HG03159 (cell line): ENCODE measurements around the gene MAN1C1.
"Not testable (repeated sequence)": the region's sequence is repeated elsewhere in the genome, so short reads cannot be mapped to it uniquely, and the experiment has no call there.

Source experiments
- ATAC-seq: cut with Tn5 transposase; IDR thresholded peaks from one replicate; pipeline ENCODE4 v1.9.1; 2021; ENCODE audit warnings: mild to moderate bottlenecking, moderate library complexity; ENCODE audit not compliant: unreplicated experiment

Gene MAN1C1

DNA sequence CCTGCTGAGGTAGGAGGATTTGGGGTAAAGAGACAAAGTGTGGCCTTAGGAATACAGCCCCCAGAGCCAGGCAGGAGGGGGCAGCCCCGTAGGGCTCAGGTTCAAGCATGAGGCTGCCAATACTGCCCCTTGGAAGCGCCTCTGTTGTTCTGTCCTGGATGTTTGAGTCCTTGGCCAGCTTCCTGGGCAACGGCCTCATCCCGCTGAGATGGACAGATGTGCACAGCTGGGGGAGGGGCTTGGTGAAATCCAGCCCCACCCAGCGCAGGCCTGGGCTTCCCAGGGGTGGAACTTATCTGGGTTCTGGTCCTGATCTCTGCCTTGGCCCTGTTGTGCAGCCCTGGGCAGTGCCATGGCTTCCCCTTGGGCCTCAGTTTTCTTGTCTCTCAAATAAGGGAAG, 34.8 kb upstream of the MAN1C1 start:
- ATAC-seq = no peak

DNA sequence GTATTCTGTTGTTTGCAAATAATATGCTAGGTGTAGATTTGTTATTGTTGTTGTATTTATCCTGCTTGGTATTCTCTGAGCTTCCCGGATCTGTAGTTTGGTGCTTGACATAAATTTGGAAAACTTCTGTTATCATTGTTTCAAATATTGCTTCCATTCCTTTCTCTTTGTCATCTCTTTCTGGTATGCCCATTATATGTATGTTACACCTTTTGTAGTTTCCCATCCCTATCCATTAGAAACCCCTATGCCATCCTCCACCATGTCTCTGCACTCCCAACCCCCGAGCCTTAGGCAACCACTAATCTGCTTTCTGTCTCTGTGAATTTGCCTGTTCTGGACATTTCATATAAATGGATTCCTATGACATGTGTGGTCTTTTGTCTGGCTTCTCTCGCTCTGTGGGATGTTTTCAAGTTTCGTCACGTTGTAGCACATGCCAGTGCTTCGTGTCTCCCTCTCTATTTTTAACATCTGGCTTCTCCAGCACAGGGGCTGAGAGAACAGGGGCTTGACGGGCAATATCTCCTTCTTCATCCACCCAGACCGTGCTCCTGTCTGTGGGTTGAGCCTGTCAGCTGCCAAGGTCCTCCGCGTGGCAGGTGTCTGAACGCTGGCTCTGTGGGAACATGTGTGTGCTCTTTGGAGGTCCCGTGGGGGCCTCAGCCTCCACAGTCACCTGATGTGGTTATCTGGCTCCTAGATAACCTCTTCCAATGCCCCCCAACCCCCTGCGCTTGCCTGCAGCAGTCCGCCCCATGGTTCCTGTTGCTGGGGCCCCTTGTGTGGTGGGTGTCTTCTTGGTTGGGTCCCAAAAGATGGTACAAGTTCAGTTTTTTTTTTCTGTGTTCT, 32.8 kb upstream of the MAN1C1 start:
- ATAC-seq = no peak

DNA sequence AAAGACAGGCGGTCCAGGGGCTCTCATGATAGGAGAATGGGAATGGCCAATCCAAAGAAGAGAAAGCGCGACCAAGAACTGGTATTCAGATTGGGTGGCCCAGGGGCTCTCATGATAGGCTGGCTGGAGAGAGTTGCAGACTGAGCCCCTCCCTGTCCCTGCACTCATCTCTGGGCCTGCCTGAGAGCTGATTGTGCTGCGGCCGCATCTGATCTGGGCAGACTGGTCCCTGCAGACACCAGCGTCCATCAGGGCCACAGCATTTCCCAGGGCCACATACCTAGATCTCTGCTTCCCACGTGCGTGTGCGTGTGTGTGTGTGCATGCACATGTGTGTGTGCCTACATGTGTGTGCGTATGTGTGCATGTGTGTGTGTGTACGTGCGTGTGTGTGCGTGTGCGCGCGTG, 30.4 kb upstream of the MAN1C1 start:
- no peak for ATAC-seq

DNA sequence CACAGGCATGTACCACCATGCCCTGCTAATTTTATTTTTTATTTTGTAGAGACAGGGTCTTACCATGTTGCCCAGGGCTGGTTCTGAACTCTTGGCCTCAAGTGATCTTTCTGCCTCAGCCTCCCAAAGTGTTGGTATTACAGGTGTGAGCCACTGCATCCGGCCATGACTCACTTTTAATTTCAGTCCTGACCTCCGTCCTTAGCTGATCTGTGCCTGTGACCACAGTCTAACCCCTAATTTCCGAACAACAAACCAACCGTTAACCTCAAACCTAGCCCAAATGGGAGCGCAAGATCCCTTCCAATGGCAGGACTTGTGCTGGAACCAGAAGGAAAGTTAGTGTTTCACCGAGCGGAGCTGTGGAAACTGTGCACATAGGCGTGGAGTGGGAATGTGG, 29.3 kb upstream of the MAN1C1 start:
- ATAC-seq = no peak

DNA sequence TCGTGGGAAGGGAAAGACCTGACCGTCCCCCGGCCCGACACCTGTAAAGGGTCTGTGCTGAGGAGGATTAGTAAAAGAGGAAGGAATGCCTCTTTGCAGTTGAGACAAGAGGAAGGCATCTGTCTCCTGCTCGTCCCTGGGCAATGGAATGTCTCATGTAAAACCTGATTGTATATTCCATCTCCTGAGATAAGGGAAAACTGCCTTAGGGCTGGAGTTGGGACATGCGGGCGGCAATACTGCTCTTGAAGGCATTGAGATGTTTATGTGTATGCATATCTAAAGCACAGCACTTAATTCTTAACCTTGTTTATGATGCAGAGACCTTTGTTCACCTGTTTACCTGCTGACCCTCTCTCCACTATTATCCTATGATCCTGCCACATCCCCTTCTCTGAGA, 28.4 kb upstream of the MAN1C1 start:
- ATAC-seq = not testable (repeated sequence)

DNA sequence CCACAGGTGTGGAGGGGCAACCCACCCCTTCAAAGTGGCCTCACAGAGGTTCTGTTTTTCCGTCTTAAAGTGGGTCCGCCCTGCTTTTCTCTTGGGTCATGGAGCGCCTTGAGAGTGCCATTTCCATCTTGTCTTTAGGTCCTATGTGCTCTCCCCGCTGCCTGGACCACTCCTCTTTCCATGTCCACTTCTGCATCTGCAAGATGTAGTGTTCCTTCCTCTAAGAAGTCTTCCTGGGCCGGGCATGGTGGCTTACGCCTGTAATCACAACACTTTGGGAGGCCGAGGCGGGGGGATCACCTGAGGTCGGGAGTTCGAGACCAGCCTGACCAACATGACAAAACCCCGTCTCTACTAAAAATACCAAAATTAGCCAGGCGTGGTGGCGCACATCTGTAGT, 27.8 kb upstream of the MAN1C1 start:
- not testable (repeated sequence) for ATAC-seq

DNA sequence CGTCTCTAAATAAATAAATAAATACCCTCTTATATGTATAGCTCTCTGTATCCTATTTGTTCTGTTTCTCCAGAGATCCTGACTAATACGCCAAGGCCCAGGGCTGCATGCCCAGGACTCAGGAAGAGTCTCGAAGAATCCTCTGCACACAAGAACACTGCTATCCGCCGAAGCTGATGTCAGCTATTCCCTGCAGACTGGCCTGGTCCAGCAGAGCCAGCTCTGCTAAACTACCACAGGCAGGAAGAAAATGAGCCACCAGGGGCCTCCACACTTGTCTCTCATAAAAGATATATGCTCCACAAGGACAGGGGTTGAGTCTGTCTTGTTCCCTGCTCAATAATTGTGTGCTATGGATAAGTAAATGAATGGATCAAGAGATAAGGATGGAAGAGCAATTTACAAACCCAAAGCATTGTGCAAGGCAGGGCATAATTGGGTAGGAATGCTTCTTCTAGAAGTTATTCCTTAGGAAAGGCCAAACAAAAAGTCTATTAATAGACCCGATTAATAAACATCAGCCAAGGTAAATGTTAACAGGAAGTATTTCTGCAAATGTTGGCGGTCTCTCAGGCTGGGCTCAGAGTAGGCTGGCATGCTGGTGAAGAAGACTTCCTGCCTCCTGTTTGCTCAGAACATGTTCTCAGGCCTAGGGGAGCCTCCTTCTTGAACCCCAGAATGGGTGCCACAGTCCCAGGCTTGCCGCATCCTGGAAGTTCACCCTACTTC, 26.3 kb upstream of the MAN1C1 start:
- no peak for ATAC-seq

DNA sequence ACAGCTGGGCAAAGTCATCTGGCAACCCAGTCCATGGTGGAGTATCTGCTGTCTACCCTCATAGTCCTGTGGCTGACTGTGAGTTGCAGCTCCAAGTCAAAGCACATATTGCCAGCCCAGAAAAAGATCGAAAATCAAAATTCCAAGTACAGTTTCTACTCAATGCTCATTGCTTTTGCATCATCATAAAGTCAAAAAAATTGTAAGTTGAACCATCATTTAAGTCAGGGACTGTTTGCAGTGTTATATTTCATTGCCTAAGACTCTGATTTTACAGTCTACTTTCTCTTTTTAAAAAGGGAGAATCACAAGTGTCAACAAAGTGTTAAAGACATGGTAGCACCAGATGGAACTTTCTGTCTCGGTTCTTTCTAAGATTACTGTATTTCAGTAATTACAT, 22.7 kb upstream of the MAN1C1 start:
- no peak for ATAC-seq

DNA sequence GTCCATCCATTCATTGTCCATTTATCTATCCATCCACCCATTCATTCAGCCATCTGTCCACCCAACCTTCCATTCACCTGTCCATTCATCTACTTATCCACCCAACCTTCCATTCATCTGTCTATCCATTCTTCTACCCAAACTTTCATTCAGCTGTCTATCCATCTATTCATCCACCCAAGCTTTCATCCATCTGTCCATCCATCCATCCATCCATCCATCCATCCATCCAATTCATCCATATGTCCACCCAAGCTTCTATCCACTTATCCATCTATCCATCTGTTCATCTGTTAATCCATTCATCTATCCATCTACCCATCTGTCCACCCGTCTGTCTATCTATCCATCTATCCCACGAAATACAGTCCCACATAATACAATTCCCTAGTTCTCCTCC, 21.6 kb upstream of the MAN1C1 start:
- no peak for ATAC-seq

DNA sequence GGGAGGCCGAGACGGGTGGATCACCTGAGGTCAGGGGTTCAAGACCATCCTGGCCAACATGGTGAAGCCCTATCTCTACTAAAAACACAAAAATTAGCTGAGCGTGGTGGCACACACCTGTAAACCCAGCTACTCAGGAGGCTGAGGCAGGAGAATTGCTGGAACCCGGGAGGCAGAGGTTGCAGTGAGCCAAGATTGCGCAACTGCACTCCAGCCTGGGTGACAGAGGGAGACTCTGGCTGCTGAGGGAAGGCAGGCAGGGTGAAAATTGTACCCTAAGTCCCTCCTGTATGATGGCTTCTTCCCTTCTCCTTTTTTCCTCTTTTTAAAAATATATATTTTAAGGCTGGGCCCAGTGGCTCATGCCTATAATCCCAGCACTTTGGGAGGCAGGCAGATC, 19.9 kb upstream of the MAN1C1 start:
- ATAC-seq = not testable (repeated sequence)

DNA sequence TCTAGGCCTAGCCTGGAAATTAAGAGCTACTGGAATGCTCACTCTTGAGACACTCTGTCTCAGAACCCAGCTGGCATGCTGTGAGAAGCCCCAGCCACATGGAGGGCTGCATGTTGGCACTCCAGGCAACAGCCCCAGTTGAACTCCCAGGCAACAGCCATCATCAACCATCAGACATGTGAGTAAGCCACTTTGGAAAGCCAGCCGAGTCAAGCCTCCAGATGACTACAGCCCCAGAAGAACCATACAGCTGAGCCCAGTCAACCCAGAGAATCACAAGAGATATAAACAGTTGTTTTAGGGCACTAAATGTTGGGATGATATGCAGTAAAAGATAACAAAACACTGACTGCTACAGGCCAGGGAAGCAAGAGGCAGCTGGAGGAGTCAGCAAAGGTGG, 17.7 kb upstream of the MAN1C1 start:
- ATAC-seq = no peak

DNA sequence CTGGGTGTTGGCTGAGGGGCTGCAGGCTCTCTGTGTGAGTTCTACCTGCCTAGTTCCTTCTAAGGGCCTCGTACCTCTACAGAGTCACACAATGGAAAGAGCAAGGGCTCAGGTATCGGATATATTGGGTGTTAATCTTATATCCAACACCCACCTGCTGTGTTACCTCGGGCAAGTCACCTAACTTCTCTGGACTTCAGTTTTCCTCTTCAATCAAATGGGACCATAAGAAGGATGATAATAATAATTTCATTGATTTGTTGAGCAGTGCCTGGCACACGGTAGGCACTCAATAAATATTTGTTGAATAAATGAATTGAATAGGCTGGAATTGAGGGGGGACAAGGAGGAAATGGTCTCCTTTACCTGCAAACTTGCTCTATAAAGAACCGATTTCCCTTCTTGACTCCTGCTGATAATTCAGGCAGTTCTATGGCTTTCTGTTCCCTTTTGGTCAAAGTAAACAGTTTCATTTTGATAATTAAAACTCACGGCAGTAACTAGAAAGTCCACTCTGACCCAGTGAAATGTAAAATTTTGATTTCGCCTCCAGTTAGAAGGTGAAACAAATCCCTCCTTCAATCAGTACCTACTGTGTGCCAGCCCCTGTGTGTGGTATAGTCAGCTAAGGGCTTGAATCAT, 16.5 kb upstream of the MAN1C1 start:
- no peak for ATAC-seq

DNA sequence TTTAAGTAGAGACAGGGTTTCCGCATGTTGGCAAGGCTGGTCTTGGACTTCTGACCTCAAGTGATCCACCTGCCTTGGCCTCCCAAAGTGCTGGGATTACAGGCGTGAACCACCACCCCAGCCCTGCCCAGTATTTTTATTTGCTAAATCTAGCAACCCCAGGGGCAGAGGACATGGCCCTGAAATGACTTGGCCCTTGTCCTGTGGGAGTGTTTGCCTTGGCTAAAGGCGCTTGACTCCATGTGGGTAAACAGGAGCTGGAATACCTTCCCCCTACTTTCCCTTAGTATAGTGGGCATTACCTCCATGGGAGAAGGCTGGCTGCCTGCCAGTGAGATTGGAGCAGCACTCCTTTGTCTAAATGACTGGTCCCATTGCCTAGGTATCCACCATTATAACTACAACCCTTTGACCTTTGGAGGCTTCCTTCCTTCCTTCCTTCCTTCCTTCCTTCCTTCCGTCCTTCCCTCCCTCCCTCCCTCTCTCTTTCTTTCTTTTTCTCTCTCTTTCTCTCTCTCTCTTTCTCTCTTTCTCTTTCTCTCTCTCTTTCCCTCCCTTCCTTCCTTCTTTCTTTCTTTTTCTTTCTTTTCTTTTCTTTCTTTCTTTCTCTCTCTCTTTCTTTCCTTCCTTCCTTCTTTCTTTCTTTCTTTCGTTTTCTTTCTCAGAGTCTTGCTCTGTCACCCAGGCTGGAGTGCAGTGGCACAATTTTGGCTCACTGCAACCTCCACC, 15.5 kb upstream of the MAN1C1 start:
- not testable (repeated sequence) for ATAC-seq

DNA sequence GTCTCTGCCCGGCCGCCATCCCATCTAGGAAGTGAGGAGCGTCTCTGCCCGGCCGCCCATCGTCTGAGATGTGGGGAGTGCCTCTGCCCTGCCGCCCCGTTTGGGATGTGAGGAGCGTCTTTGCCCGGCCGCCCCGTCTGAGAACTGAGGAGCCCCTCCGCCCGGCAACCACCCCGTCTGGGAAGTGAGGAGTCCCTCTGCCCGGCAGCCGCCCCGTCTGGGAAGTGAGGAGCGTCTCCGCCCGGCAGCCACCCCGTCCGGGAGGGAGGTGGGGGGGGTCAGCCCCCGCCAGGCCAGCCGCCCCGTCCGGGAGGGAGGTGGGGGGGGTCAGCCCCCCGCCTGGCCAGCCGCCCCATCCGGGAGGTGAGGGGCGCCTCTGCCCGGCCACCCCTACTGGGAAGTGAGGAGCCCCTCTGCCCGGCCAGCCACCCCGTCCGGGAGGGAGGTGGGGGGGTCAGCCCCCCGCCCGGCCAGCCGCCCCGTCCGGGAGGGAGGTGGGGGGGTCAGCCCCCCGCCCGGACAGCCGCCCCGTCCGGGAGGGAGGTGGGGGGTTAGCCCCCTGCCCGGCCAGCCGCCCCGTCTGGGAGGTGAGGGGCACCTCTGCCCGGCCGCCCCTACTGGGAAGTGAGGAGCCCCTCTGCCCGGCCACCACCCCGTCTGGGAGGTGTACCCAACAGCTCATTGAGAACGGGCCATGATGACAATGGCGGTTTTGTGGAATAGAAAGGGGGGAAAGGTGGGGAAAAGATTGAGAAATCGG, 12.6 kb upstream of the MAN1C1 start:
- ATAC-seq = not testable (repeated sequence)

DNA sequence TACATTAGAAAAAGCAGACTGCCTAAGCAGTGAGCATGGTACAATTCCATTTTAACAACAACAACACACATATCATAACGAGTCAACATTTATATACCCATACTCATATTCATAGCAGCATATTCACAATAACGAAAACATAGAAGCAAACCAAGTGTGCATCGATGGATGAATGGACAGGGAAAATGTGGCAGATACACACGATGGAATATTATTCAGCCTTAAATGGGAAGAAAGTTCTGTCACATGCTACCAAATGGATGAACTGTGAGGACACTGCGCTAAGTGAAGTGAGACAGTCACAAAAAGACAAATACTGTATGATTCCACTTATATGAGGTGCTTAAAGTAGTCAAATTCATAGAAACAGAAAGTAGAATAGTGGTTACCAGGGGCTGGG, 9.5 kb upstream of the MAN1C1 start:
- ATAC-seq = no peak

DNA sequence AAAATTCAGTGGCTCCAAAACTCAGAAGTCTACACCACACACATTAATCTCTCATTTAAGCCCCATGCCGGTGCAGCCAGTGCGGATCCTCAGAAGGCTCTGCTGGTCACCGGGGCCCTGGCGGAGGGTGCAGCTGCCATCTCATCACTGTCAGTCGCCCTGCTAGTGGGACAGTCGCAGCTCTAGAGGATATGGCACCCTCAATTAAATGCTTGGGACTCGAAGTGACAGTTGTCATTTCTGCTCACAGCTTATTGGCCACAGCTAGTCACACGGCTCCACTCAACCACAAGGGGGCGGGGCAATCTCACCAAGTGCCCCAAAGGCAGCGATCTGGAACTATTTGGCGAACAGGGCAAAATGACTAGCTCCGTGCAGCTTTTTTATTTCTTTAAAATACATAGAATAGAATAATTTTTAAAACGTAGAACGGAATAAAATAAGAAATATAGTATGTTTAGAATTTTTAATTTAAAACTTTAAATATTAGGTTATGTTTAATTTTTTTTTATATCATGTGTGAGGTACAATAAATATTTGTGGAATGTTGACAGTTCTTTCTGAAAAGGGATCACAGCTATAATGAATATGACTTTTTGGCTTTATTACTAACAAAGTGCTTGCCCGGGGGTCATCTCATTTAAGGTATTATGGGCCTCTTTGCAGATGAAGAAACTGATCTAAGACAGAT, 8.0 kb upstream of the MAN1C1 start:
- peak; percentile 88 for ATAC-seq

DNA sequence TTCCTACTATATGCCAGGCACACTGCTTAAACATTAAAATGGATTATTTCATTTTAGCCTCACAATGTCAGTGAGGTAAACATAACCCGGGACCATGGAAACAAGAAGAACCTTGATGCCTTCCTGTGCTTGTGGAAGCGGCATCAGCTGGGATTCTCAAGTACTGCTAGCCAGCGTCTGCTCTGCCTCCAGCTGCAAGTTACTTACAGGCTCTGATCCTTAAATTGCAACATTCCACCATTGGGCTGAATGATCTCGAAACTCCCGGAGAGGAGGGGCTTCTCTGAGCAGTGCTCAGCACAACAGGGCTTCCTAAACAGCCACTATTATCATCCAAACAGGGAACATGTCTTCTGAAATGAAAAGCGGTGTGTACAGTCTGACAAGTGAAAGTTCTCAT, 6.7 kb upstream of the MAN1C1 start:
- no peak for ATAC-seq

DNA sequence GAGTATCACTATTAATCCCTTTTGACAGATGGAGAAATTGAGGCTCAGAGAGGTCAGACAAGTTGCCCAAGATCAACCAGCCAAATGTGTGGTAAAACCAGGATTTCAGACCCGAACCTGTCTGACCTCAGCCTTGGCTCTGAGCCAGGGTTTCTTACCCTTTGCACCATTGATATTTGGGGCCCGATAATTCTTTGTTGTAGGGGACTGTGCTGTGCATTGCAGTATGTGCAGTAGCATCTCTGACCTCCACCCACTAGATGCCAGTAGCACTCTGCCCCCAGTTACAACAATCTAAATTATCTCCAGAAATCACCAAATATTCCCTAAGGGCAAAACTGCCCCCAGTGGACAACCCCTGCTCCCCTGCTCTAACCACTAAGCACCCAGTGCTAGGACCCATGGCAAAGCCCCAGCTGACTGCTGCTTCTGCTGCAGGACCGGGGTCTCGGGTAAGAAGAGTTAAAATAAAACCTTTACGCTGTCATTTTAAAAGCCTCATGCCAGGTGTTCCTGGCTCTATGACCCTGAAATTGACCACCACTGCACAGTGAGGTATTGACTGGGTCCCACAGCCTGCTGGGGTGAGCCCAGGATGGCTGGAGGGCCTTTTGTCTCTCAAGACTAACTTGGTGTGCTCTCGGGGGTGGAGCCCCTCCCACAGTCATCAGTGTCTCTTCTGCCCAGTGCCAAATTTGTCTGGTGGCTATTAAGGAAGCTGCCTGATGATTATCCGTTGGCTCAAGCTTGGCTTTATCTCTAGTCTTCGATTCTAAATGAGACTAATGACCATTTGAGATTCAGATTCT, 5.6 kb upstream of the MAN1C1 start:
- ATAC-seq = no peak

DNA sequence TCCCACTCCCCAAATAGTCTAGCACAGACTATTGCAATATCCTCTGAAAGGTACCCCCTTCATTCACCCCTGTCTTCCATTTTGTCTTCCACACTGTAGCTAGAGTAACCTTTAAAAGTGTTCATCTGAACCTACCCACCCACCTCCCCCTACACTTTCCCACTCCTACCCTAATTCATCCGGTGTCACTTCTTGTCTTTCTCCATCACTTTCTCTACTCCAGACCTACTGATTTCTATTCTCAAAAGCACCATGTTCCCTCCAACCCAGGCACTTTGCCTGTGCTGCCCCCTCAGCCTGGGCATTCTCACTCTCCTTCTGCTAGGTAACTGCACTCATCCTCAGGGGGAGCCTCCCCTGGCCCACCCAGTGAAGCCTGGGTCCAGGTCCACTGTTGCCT, 4.7 kb upstream of the MAN1C1 start:
- no peak for ATAC-seq
